H9 (cell line): ENCODE data around the gene DNHD1. TPM values are rescaled to one million over a fixed set of nuclear protein-coding genes. Genes with fewer than 3 reads are reported as not detected.

Experiments
- DNase-seq: peaks from one replicate; pipeline ENCODE4 v3.0.0-alpha.2; 2017
- H2AFZ ChIP-seq: one replicate; pipeline ENCODE4 v1.6.1; 2013; ENCODE audit warnings: mild to moderate bottlenecking, low read length, control low read depth, moderate library complexity
- H2AK5ac ChIP-seq: 2 replicates; pipeline ENCODE4 v1.6.1; 2013; ENCODE audit warnings: low read length, control low read depth, mixed read lengths; ENCODE audit not compliant: insufficient read length
- H2BK120ac ChIP-seq: one replicate; pipeline ENCODE4 v1.6.1; 2013; ENCODE audit warnings: low read depth, mild to moderate bottlenecking, low read length, control low read depth, inconsistent platforms; ENCODE audit not compliant: poor library complexity, severe bottlenecking
- H2BK12ac ChIP-seq: 2 replicates; pipeline ENCODE4 v1.6.1; 2013; ENCODE audit warnings: low read length, control low read depth, mixed read lengths, low read depth; ENCODE audit not compliant: insufficient read length
- H2BK15ac ChIP-seq: 2 replicates; pipeline ENCODE4 v1.6.1; 2013; ENCODE audit warnings: low read depth, low read length, control low read depth
- H2BK20ac ChIP-seq: one replicate; pipeline ENCODE4 v1.6.1; 2013; ENCODE audit warnings: low read depth, mild to moderate bottlenecking, low read length, control low read depth, inconsistent platforms; ENCODE audit not compliant: poor library complexity, severe bottlenecking
- H2BK5ac ChIP-seq: 2 replicates; pipeline ENCODE4 v1.6.1; 2013; ENCODE audit warnings: low read length, control low read depth, mixed read lengths; ENCODE audit not compliant: insufficient read length
- H3K14ac ChIP-seq: 2 replicates; pipeline ENCODE4 v1.6.1; 2013; ENCODE audit warnings: low read length, control low read depth; ENCODE audit not compliant: insufficient read depth
- H3K18ac ChIP-seq: 2 replicates; pipeline ENCODE4 v1.6.1; 2013; ENCODE audit warnings: low read depth, mild to moderate bottlenecking, mixed read lengths, low read length, control low read depth; ENCODE audit not compliant: insufficient read length
- H3K23ac ChIP-seq: 2 replicates; pipeline ENCODE4 v1.6.1; 2013; ENCODE audit warnings: low read length, control low read depth, mixed read lengths, low read depth; ENCODE audit not compliant: insufficient read length
- H3K23me2 ChIP-seq: 2 replicates; pipeline ENCODE4 v1.6.1; 2013; ENCODE audit warnings: low read depth, mild to moderate bottlenecking, mixed read lengths, low read length, control low read depth; ENCODE audit not compliant: insufficient read length, poor library complexity, severe bottlenecking
- H3K27ac ChIP-seq: 2 replicates; pipeline ENCODE4 v1.5.1; 2013; ENCODE audit warnings: low read length, control low read depth, mixed read lengths, low read depth; ENCODE audit not compliant: insufficient read length
- H3K27me3 ChIP-seq: 2 replicates; pipeline ENCODE4 v1.6.1; 2013; ENCODE audit warnings: low read length, control low read depth, inconsistent platforms; ENCODE audit not compliant: insufficient read depth
- H3K4ac ChIP-seq: 2 replicates; pipeline ENCODE4 v1.6.1; 2013; ENCODE audit warnings: low read depth, mild to moderate bottlenecking, control low read depth, inconsistent platforms, low read length, moderate library complexity
- H3K4me1 ChIP-seq: 2 replicates; pipeline ENCODE4 v1.6.1; 2013; ENCODE audit warnings: low read length, control low read depth, inconsistent platforms; ENCODE audit not compliant: insufficient read depth
- H3K4me2 ChIP-seq: 2 replicates; pipeline ENCODE4 v1.6.1; 2013; ENCODE audit warnings: low read length, control low read depth, mixed read lengths; ENCODE audit not compliant: insufficient read length, insufficient read depth
- H3K56ac ChIP-seq: 2 replicates; pipeline ENCODE4 v1.6.1; 2013; ENCODE audit warnings: low read depth, mild to moderate bottlenecking, mixed read lengths, low read length, control low read depth; ENCODE audit not compliant: insufficient read length
- H3K79me1 ChIP-seq: 2 replicates; pipeline ENCODE4 v1.6.1; 2013; ENCODE audit warnings: low read depth, mild to moderate bottlenecking, moderate library complexity, low read length, control low read depth, inconsistent platforms; ENCODE audit not compliant: insufficient read depth, poor library complexity, severe bottlenecking
- H3K79me2 ChIP-seq: 2 replicates; pipeline ENCODE4 v1.6.1; 2013; ENCODE audit warnings: low read length, control low read depth, inconsistent platforms; ENCODE audit not compliant: insufficient read depth
- H3K9ac ChIP-seq: 2 replicates; pipeline ENCODE4 v1.6.1; 2013; ENCODE audit warnings: low read length, control low read depth, mixed read lengths; ENCODE audit not compliant: insufficient read length; ENCODE audit errors: extremely low read depth
- H3K9me3 ChIP-seq: one replicate; pipeline ENCODE4 v1.6.1; 2013; ENCODE audit warnings: low read depth, low read length, inconsistent platforms; ENCODE audit not compliant: control insufficient read depth
- H3T11ph ChIP-seq: one replicate; pipeline ENCODE4 v1.6.1; 2013; ENCODE audit warnings: mild to moderate bottlenecking, low read length, control low read depth, inconsistent platforms
- H4K20me1 ChIP-seq: one replicate; pipeline ENCODE4 v1.6.1; 2013; ENCODE audit not compliant: control insufficient read depth, insufficient read length, insufficient read depth
- H4K5ac ChIP-seq: 2 replicates; pipeline ENCODE4 v1.6.1; 2013; ENCODE audit warnings: low read depth, mild to moderate bottlenecking, mixed read lengths, low read length, control low read depth; ENCODE audit not compliant: insufficient read length
- H4K8ac ChIP-seq: replicated peaks from 2 replicates; pipeline ENCODE4 v1.6.1; 2013; ENCODE audit warnings: low read length, control low read depth, mixed read lengths, low read depth; ENCODE audit not compliant: insufficient read length
- H4K91ac ChIP-seq: 2 replicates; pipeline ENCODE4 v1.6.1; 2013; ENCODE audit warnings: low read depth, mild to moderate bottlenecking, moderate library complexity, mixed read lengths, low read length, control low read depth; ENCODE audit not compliant: insufficient read length
- H3K27ac Mint-ChIP-seq, 3 experiments: 2 replicates in 2 of 3; 3 replicates in 1 of 3; pipeline ENCODE4 v1.8.0; 2020 to 2021; ENCODE audit warnings: mixed read lengths in 3 of 3, mild to moderate bottlenecking in 1 of 3, moderate library complexity in 1 of 3
- H3K27me3 Mint-ChIP-seq: 2 replicates; pipeline ENCODE4 v1.8.0; 2021; ENCODE audit warnings: low read depth, mild to moderate bottlenecking, moderate library complexity, mixed read lengths
- H3K36me3 Mint-ChIP-seq, 3 experiments: 2 replicates in 2 of 3; 3 replicates in 1 of 3; pipeline ENCODE4 v1.8.0; 2020 to 2021; ENCODE audit warnings: low read depth in 3 of 3, mixed read lengths in 3 of 3; ENCODE audit not compliant: insufficient read depth in 1 of 3
- H3K4me1 Mint-ChIP-seq, 2 experiments: 2 replicates each; pipeline ENCODE4 v1.8.0; 2020; ENCODE audit warnings: mixed read lengths in 2 of 2
- H3K4me3 Mint-ChIP-seq, 2 experiments: 2 replicates in 1 of 2; 3 replicates in 1 of 2; pipeline ENCODE4 v1.8.0; 2020 to 2021; ENCODE audit warnings: mild to moderate bottlenecking in 2 of 2, mixed read lengths in 2 of 2, moderate library complexity in 1 of 2
- H3K9me3 Mint-ChIP-seq, 2 experiments: 2 replicates in 1 of 2; 3 replicates in 1 of 2; pipeline ENCODE4 v1.8.0; 2020; ENCODE audit warnings: mild to moderate bottlenecking in 2 of 2, mixed read lengths in 2 of 2, moderate library complexity in 1 of 2
- CTCF ChIP-seq: fragments of 200-600 bp; sonication (generic); conservative IDR thresholded peaks from 3 replicates; pipeline ENCODE4 v1.8.0; 2021; ENCODE audit warnings: antibody characterized with exemption, mild to moderate bottlenecking
- whole genome bisulfite sequencing: extraction: QIAGEN DNeasy Blood & Tissue Kit; methylation state at CpG from one replicate; pipeline ENCODE4 v1.1.7; 2013; ENCODE audit warnings: missing lambda C conversion rate, low lambda C conversion rate, mixed read lengths; ENCODE audit not compliant: insufficient read length; ENCODE audit errors: extremely low coverage; 5-methylcytosine and 5-hydroxymethylcytosine counted together
- total RNA-seq: library from RNA; stranded (reverse); gene quantifications from 2 replicates; pipeline ENCODE4 v1.2.1, GENCODE V29; 2021

The DNHD1 gene
- total RNA-seq, 1 experiment from 2014 or later = 3.5 TPM

DNA sequence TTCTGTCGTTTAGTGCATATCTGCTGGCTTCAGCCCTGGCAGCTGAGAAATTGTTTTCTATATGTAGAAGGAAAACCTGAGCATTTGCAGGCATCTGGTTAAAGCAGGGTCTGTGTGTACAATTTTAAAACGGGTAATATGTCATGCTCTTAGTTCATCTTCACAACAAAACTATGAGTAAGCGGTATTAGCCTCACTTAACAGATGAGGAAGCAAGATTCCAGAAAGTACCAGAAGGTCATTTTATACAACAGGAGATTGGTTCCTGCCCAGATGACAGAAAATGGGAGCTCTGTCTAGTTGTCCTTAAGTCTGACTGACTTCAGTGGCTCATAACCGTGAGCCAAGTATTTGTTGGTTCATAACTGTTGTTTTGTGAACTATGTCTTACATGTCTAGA lies 14.6 kb upstream of the DNHD1 start:
- peak overlapping the region in 2 of 3 experiments; percentile 22 to 62; a peak in 3 of 7 replicates for H3K27ac Mint-ChIP-seq
- peaks cover 18% of the 10 kb centered on the region; the same call in 1 of the 2 replicates for H3K79me2 ChIP-seq
- no peak overlapping the region for H2BK15ac ChIP-seq
- H3K27ac ChIP-seq = no peak overlapping the region
- peaks cover 36 to 45% (median 40%) of the 10 kb centered on the region in 3 experiments for H3K36me3 Mint-ChIP-seq
- H3K9me3 ChIP-seq = no peaks in the 10 kb centered on the region
- H3K4ac ChIP-seq = no peak overlapping the region
- H3K4me1 Mint-ChIP-seq = peaks cover 11 to 13% of the 10 kb centered on the region in 2 experiments
- peak overlapping the region; percentile 98 to 99 for H3K4me3 Mint-ChIP-seq
- no peak overlapping the region for H3K18ac ChIP-seq
- WGBS = no CpG with 5 or more reads among the region's 4 CpGs
- no peak overlapping the region for H4K5ac ChIP-seq
- H3K56ac ChIP-seq = no peak overlapping the region
- no peaks in the 10 kb centered on the region; the same call in 1 of the 2 replicates for H3K4me1 ChIP-seq
- H3K23me2 ChIP-seq = peaks cover 13% of the 10 kb centered on the region
- no peak overlapping the region for H3T11ph ChIP-seq
- H3K23ac ChIP-seq = no peak overlapping the region
- H2AFZ ChIP-seq = no peak overlapping the region
- no peaks in the 10 kb centered on the region for H4K20me1 ChIP-seq
- no peak overlapping the region for H4K91ac ChIP-seq
- no peak overlapping the region for H3K9ac ChIP-seq
- H3K79me1 ChIP-seq = peaks cover 16% of the 10 kb centered on the region
- H2AK5ac ChIP-seq = no peak overlapping the region
- H3K9me3 Mint-ChIP-seq = no peaks in the 10 kb centered on the region
- no peak for DNase-seq
- no peak overlapping the region for H3K14ac ChIP-seq
- TF ChIP-seq CTCF = no peak
- no peaks in the 10 kb centered on the region for H3K27me3 ChIP-seq
- H3K4me2 ChIP-seq = peak overlapping the region; percentile 80
- H2BK5ac ChIP-seq = no peak overlapping the region
- no peaks in the 10 kb centered on the region; the same call in 1 of the 2 replicates for H3K27me3 Mint-ChIP-seq
- no peak overlapping the region for H2BK12ac ChIP-seq
- no peak overlapping the region for H2BK20ac ChIP-seq
- H2BK120ac ChIP-seq = no peak overlapping the region
- H4K8ac ChIP-seq = no peak overlapping the region
